Left ventricle myocardium inferior (tissue), 1 donor: Measurements from ENCODE around the gene SH3TC2. TPM values are rescaled to one million over a fixed set of nuclear protein-coding genes. Genes with fewer than 3 reads are reported as not detected.
A peak's percentile ranks its signal among the peaks of the same experiment; 100 is the strongest.

Experiments used
- DNase-seq: peaks from one replicate; pipeline ENCODE4 v3.0.0-alpha.2; 2020
- H3K27ac ChIP-seq: fragments of 200-600 bp; replicated peaks from 2 replicates; pipeline ENCODE4 v1.8.0; 2021
- H3K27me3 ChIP-seq: fragments of 200-600 bp; 2 replicates; pipeline ENCODE4 v1.8.0; 2021; ENCODE audit warnings: low read depth
- H3K36me3 ChIP-seq: fragments of 200-600 bp; 2 replicates; pipeline ENCODE4 v1.8.0; 2021
- H3K4me1 ChIP-seq: fragments of 200-600 bp; 2 replicates; pipeline ENCODE4 v1.8.0; 2021
- H3K4me3 ChIP-seq: fragments of 200-600 bp; 2 replicates; pipeline ENCODE4 v1.8.0; 2021; ENCODE audit warnings: mild to moderate bottlenecking, moderate library complexity
- H3K9me3 ChIP-seq: fragments of 200-600 bp; replicated peaks from 2 replicates; pipeline ENCODE4 v1.8.0; 2021
- intact Hi-C: fragments of 100-400 bp; cut with micrococcal nuclease; formaldehyde crosslinking; loops from one replicate; pipeline ENCODE4 v1.11.0; 2022
- total RNA-seq: library from RNA; stranded (reverse); fragmentation: NEBNext Ultra II Directional; extraction: Animal tissue kit (Norgen Biotek cat#: 25700); gene quantifications from one replicate; pipeline ENCODE4 v1.2.1, GENCODE V29; 2021
- TF ChIP-seq, protein P1 (sequence below): fragments of 200-600 bp; IDR thresholded peaks from 2 replicates; pipeline ENCODE4 v1.8.0; 2021; ENCODE audit warnings: antibody characterized with exemption, mild to moderate bottlenecking, borderline replicate concordance
- donor health status: DM: no; HTN: yes; CAD: no; lungs with severe emphysema.

Gene SH3TC2
- total RNA-seq, 1 donor from 2014 or later = 9.4 TPM

DNA sequence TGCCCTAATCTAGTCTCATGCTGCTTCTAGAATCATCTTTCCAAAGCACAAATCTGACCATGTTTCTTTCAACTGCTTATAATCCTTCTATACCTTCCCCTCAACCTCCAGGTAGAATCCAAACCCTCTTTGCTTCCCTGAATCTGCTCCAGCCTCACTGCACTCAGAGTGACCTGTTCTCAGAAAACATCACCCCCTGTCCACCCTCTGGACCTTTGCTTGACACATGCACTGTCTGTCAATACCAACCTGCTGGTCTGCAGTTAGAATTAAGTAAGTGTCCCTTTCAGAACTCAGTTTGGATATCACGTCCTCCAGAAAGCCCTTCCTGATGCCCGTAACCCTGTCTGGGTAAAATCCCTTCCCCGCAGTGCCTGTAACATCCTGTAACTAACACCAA is 63.1 kb downstream of the SH3TC2 start:
- no peak for DNase-seq
- H3K27ac ChIP-seq = peak overlapping the region; percentile 4
- peaks cover 28% of the 10 kb centered on the region for H3K4me1 ChIP-seq
- intact Hi-C loops = loop anchor here (5.0 kb wide), 1 partner anchor 252 kb away; no protein-coding TSS in a partner anchor
- H3K9me3 ChIP-seq = no peaks in the 10 kb centered on the region
- no peak overlapping the region for H3K4me3 ChIP-seq
- no peaks in the 10 kb centered on the region for H3K27me3 ChIP-seq
- no peaks in the 10 kb centered on the region for H3K36me3 ChIP-seq
- TF ChIP-seq, protein P1, sequence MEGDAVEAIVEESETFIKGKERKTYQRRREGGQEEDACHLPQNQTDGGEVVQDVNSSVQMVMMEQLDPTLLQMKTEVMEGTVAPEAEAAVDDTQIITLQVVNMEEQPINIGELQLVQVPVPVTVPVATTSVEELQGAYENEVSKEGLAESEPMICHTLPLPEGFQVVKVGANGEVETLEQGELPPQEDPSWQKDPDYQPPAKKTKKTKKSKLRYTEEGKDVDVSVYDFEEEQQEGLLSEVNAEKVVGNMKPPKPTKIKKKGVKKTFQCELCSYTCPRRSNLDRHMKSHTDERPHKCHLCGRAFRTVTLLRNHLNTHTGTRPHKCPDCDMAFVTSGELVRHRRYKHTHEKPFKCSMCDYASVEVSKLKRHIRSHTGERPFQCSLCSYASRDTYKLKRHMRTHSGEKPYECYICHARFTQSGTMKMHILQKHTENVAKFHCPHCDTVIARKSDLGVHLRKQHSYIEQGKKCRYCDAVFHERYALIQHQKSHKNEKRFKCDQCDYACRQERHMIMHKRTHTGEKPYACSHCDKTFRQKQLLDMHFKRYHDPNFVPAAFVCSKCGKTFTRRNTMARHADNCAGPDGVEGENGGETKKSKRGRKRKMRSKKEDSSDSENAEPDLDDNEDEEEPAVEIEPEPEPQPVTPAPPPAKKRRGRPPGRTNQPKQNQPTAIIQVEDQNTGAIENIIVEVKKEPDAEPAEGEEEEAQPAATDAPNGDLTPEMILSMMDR = no peak

DNA sequence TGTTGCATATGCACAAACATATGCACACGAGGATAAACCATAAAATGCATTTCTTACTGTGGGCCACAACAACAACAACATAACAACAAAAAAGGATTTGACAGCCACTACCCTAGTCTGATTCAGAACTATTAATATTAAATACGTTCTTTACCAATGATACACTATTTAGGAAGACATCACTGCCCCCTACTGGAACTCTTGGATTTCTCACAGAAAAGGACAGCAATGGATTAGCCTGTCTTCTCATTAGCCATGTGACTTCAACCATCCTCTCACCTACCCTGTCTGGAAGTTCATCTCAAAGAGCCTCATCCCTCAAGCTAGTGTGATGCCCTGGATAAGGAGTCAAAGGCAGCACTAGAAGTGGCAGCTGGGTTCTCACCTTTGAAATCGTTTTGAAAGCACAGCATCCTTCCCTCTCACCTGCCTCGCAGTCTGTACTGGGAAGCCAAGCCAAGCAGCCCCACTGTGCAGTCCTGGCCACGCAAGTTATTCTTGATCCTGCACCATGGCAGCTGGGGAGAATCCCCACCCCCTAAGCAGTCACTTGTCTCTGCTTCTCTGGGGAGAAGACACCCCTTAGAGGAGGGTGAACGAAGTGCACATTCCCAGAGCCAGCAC is 64.6 kb downstream of the SH3TC2 start:
- intact Hi-C loops = no loop called here
- TF ChIP-seq, protein P1 = peak; percentile 74
- no peak for DNase-seq

DNA sequence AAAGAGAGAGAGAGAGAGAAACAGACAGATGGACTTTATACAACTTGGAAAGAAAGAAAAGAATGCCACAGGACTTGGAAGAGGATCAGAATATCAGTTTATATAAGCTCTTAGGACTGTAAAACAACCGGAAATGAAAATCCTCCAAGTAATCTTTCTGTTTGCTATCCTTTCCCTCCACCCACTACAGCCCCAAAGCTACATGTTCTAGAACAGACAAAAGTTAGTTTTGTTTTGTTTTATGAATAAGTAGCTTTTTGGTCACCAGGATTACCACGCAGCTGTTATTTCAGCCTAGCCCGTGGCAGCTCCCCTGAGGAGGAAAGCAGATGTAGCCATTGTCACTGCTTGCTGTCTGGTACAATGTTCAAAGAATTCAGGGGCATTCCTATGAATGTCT is 66.6 kb downstream of the SH3TC2 start:
- H3K27ac ChIP-seq = no peak overlapping the region
- peaks cover 14% of the 10 kb centered on the region for H3K4me1 ChIP-seq
- no peaks in the 10 kb centered on the region for H3K27me3 ChIP-seq
- DNase-seq = no peak
- no peaks in the 10 kb centered on the region for H3K36me3 ChIP-seq
- no peak overlapping the region for H3K4me3 ChIP-seq
- TF ChIP-seq, protein P1 = no peak
- intact Hi-C loops = no loop called here
- no peaks in the 10 kb centered on the region for H3K9me3 ChIP-seq

More for the DNA sequence above, 64.6 kb downstream of the SH3TC2 start:
- no peak overlapping the region for H3K4me3 ChIP-seq
- H3K36me3 ChIP-seq = no peaks in the 10 kb centered on the region
- peaks cover 28% of the 10 kb centered on the region for H3K4me1 ChIP-seq
- no peaks in the 10 kb centered on the region for H3K27me3 ChIP-seq
- H3K27ac ChIP-seq = no peak overlapping the region
- H3K9me3 ChIP-seq = no peaks in the 10 kb centered on the region

DNA sequence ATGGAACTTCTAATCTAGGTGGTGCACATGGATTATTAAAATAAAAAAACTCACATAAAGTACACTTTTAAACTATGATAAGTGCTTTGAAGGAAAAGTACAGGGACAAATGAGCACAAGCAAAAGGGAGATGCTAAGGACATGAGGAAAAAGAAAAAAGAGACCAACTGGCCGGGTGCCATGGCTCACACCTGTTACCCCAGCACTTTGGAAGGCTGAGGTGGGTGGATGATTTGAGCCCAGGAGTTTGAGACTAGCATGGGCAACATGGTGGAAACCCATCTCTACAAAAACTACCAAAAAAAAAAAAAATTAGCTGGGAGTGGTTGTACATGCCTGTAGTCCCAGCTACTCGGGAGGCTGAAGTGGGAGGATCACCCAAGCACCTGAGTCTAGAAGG is 67.1 kb downstream of the SH3TC2 start:
- peaks cover 13% of the 10 kb centered on the region for H3K4me1 ChIP-seq
- H3K27ac ChIP-seq = no peak overlapping the region
- TF ChIP-seq, protein P1 = no peak
- H3K9me3 ChIP-seq = no peaks in the 10 kb centered on the region
- H3K4me3 ChIP-seq = no peak overlapping the region
- H3K36me3 ChIP-seq = no peaks in the 10 kb centered on the region
- intact Hi-C loops = no loop called here
- no peaks in the 10 kb centered on the region for H3K27me3 ChIP-seq
- no peak for DNase-seq

DNA sequence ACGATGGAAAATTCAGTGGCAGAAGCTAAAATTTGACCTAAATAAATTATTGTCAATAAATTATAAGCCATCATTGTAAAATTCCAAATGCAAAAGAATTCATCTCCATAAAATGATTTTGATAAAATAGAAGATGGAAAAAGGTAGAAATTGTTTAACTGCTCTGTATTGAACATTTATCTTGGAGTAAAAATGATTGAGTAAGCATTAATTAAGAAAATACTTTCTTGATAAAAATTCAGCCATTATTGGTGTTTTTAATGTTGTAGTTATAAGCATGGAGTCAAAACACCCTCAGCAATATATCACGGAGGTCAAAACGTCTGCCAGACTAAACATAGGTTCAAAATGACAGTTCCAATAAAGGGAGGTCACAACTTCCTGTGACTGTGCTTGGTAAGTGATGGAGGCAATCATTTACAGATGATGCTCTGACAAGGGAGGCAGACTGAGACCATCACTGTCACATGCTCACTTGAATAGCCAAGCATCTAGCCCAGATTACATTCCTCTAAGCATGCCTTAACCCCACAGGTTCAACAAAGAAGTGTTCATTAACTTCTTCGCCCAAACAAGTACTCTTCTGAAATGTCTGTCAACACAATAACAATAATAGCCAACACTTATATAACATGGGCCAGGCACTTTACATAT is 69.5 kb downstream of the SH3TC2 start:
- Histone ChIP-seq H3K27me3 (no peaks in the 10 kb centered on the region), H3K27ac (no peak overlapping the region), H3K36me3 (no peaks in the 10 kb centered on the region), H3K9me3 (no peaks in the 10 kb centered on the region), H3K4me3 (no peak overlapping the region), H3K4me1 (peaks cover 3% of the 10 kb centered on the region)
- TF ChIP-seq, protein P1 = no peak
- intact Hi-C loops = no loop called here
- DNase-seq = no peak
